HFFc6 (cell line): ENCODE results near the gene UBE3A. TPM values are rescaled to one million over a fixed set of nuclear protein-coding genes. Genes with fewer than 3 reads are reported as not detected.

ENCODE experiments used
- DNase-seq: peaks from one replicate; pipeline ENCODE4 v3.0.0-alpha.2; 2018
- H3K27ac Mint-ChIP-seq: 2 replicates; pipeline ENCODE4 v1.8.0; 2020; ENCODE audit warnings: mild to moderate bottlenecking, mixed read lengths
- H3K27me3 Mint-ChIP-seq: 2 replicates; pipeline ENCODE4 v1.8.0; 2021; ENCODE audit warnings: mild to moderate bottlenecking, moderate library complexity, mixed read lengths; ENCODE audit not compliant: insufficient read depth
- H3K36me3 Mint-ChIP-seq: 2 replicates; pipeline ENCODE4 v1.8.0; 2021; ENCODE audit warnings: low read depth, mixed read lengths
- H3K4me1 Mint-ChIP-seq: 2 replicates; pipeline ENCODE4 v1.8.0; 2020; ENCODE audit warnings: low read depth, mixed read lengths
- H3K4me3 Mint-ChIP-seq: 2 replicates; pipeline ENCODE4 v1.8.0; 2020; ENCODE audit warnings: mild to moderate bottlenecking, moderate library complexity, mixed read lengths
- H3K9me3 Mint-ChIP-seq: 2 replicates; pipeline ENCODE4 v1.8.0; 2020; ENCODE audit warnings: mild to moderate bottlenecking, mixed read lengths
- CTCF ChIP-seq: fragments of 200-600 bp; sonication (generic); IDR thresholded peaks from 2 replicates; pipeline ENCODE4 v1.5.0; 2021; ENCODE audit warnings: antibody characterized with exemption, mild to moderate bottlenecking
- total RNA-seq, 6 experiments: library from RNA; stranded (reverse); fragmentation: NEBNext Ultra II Directional; extraction: Animal tissue kit (Norgen Biotek cat#: 25700); gene quantifications; 2 replicates in 1 of 6; 3 replicates in 5 of 6; pipeline ENCODE4 v1.2.3, GENCODE V29; 2021

The UBE3A gene
- total RNA-seq, 6 experiments from 2014 or later, result 74.9 to 82.6 (median 81.1) TPM

- no peak for DNase-seq
- peak overlapping the region; percentile 98 for H3K4me3 Mint-ChIP-seq
These were observed 579 bp upstream of the UBE3A start for GRCh38 chr15:25439369-25439836.

GRCh38 chr15:25437777-25438600, 835 bp downstream of the UBE3A start:
- peak; percentile 13 for DNase-seq
- H3K27ac Mint-ChIP-seq, result peak overlapping the region; percentile 93
- peak; percentile 76 for TF ChIP-seq CTCF

More at GRCh38 chr15:25439369-25439836, 579 bp upstream of the UBE3A start:
- TF ChIP-seq CTCF, result no peak
- Mint-ChIP-seq H3K4me1 (peaks cover 30% of the 10 kb centered on the region), H3K27me3 (no peaks in the 10 kb centered on the region; the same call in 1 of the 2 replicates), H3K27ac (peak overlapping the region; percentile 91), H3K36me3 (peaks cover 10% of the 10 kb centered on the region), H3K9me3 (no peaks in the 10 kb centered on the region)

GRCh38 chr15:25436707-25437106, 2.1 kb downstream of the UBE3A start:
- Mint-ChIP-seq H3K4me3 (peak overlapping the region; percentile 98), H3K27me3 (no peaks in the 10 kb centered on the region; the same call in 1 of the 2 replicates), H3K27ac (no peak overlapping the region), H3K4me1 (peaks cover 57% of the 10 kb centered on the region), H3K36me3 (peaks cover 10% of the 10 kb centered on the region), H3K9me3 (no peaks in the 10 kb centered on the region)
- DNase-seq, result no peak
- TF ChIP-seq CTCF, result no peak

More at GRCh38 chr15:25437777-25438600, 835 bp downstream of the UBE3A start:
- Mint-ChIP-seq H3K4me1 (peaks cover 44% of the 10 kb centered on the region), H3K36me3 (peaks cover 10% of the 10 kb centered on the region), H3K9me3 (no peaks in the 10 kb centered on the region), H3K27me3 (no peaks in the 10 kb centered on the region; the same call in 1 of the 2 replicates), H3K4me3 (peak overlapping the region; percentile 98)

GRCh38 chr15:25435474-25436243, 3.2 kb downstream of the UBE3A start:
- Mint-ChIP-seq H3K36me3 (peaks cover 10% of the 10 kb centered on the region), H3K4me3 (no peak overlapping the region; the same call in 1 of the 2 replicates), H3K4me1 (peaks cover 59% of the 10 kb centered on the region)

More at GRCh38 chr15:25435474-25436243, 3.2 kb downstream of the UBE3A start:
- Mint-ChIP-seq H3K27me3 (no peaks in the 10 kb centered on the region; the same call in 1 of the 2 replicates), H3K9me3 (no peaks in the 10 kb centered on the region), H3K27ac (no peak overlapping the region)
- no peak for DNase-seq
- TF ChIP-seq CTCF, result no peak
